Hepatocyte (in vitro differentiated cells): ENCODE results near the gene STX18. TPM values are rescaled to one million over a fixed set of nuclear protein-coding genes. Genes with fewer than 3 reads are reported as not detected.

Experiments used
- DNase-seq: peaks from one replicate; pipeline ENCODE4 v3.0.0-alpha.2; 2016; ENCODE audit warnings: low spot score
- H2AFZ ChIP-seq: fragments of 200-600 bp; sonication (generic); 2 replicates; pipeline ENCODE4 v1.6.0; 2016; ENCODE audit warnings: antibody characterized with exemption, mild to moderate bottlenecking
- H3K27ac ChIP-seq: fragments of 200-600 bp; sonication (generic); 2 replicates; pipeline ENCODE4 v1.5.1; 2016; ENCODE audit warnings: mild to moderate bottlenecking
- H3K27me3 ChIP-seq: fragments of 200-600 bp; sonication (generic); 2 replicates; pipeline ENCODE4 v1.6.1; 2016
- H3K36me3 ChIP-seq: fragments of 200-600 bp; sonication (generic); replicated peaks from 2 replicates; pipeline ENCODE4 v1.5.1; 2016; ENCODE audit warnings: low read depth; ENCODE audit not compliant: insufficient read depth
- H3K4me1 ChIP-seq: fragments of 200-600 bp; sonication (generic); 2 replicates; pipeline ENCODE4 v1.5.1; 2016; ENCODE audit warnings: mild to moderate bottlenecking, moderate library complexity; ENCODE audit not compliant: insufficient read depth
- H3K4me2 ChIP-seq: fragments of 200-600 bp; sonication (generic); 2 replicates; pipeline ENCODE4 v1.6.0; 2016
- H3K4me3 ChIP-seq: fragments of 200-600 bp; sonication (generic); 2 replicates; pipeline ENCODE4 v1.5.1; 2016; ENCODE audit warnings: mild to moderate bottlenecking
- H3K79me2 ChIP-seq: fragments of 200-600 bp; sonication (generic); 2 replicates; pipeline ENCODE4 v1.6.0; 2017; ENCODE audit warnings: mild to moderate bottlenecking
- H3K9me2 ChIP-seq: fragments of 200-600 bp; sonication (generic); replicated peaks from 2 replicates; pipeline ENCODE4 v1.6.0; 2017; ENCODE audit warnings: mild to moderate bottlenecking; ENCODE audit not compliant: insufficient read depth
- H3K9me3 ChIP-seq: fragments of 200-600 bp; sonication (generic); 2 replicates; pipeline ENCODE4 v1.5.1; 2016; ENCODE audit warnings: low read depth, mild to moderate bottlenecking
- H4K20me1 ChIP-seq: fragments of 200-600 bp; sonication (generic); 2 replicates; pipeline ENCODE4 v1.6.0; 2016; ENCODE audit warnings: mild to moderate bottlenecking; ENCODE audit not compliant: insufficient read depth, poor library complexity, severe bottlenecking
- CTCF ChIP-seq: fragments of 200-600 bp; sonication (generic); IDR thresholded peaks from 2 replicates; pipeline ENCODE4 v1.5.1; 2016; ENCODE audit warnings: antibody characterized with exemption, mild to moderate bottlenecking; ENCODE audit not compliant: poor library complexity
- EZH2 ChIP-seq: fragments of 200-600 bp; sonication (generic); IDR thresholded peaks from 2 replicates; pipeline ENCODE4 v1.6.1; 2016; ENCODE audit warnings: antibody characterized with exemption, mild to moderate bottlenecking, borderline replicate concordance
- EZH2phosphoT487 ChIP-seq: fragments of 200-600 bp; sonication (generic); IDR thresholded peaks from one replicate; pipeline ENCODE4 v1.6.1; 2018; ENCODE audit warnings: antibody characterized with exemption, mild to moderate bottlenecking, low read depth, moderate library complexity; ENCODE audit not compliant: unreplicated experiment, severe bottlenecking
- WGBS: methylation state at CpG from one replicate; pipeline ENCODE4 v1.1.6; 2016; ENCODE audit warnings: low lambda C conversion rate; ENCODE audit errors: missing lambda C conversion rate; 5-methylcytosine and 5-hydroxymethylcytosine counted together
- polyA plus RNA-seq: library from polyadenylated mRNA; unstranded; fragments of >200 nt; fragmentation: Nextera tagmentation; extraction: Ambion mirVana; gene quantifications from 2 replicates; pipeline ENCODE4 v1.2.1, GENCODE V29; 2016
- total RNA-seq: library from RNA; depleted of rRNA; stranded (reverse); fragments of >200 nt; gene quantifications from 2 replicates; pipeline ENCODE4 v1.2.3, GENCODE V29; 2014

Gene STX18
- total and polyA plus RNA-seq, 2 experiments from 2014 or later: 32.1 to 54.3 TPM

- Histone ChIP-seq H4K20me1 (no peaks in the 10 kb centered on the region), H2AFZ (no peak overlapping the region), H3K4me3 (no peak overlapping the region)
These were observed 37.1 kb upstream of the STX18 start for GRCh38 chr4:4578981-4579380.

GRCh38 chr4:4577359-4577875 lies 35.6 kb upstream of the STX18 start:
- Histone ChIP-seq H3K36me3 (no peaks in the 10 kb centered on the region), H3K27ac (no peak overlapping the region), H2AFZ (no peak overlapping the region), H4K20me1 (no peaks in the 10 kb centered on the region), H3K4me3 (no peak overlapping the region), H3K79me2 (no peaks in the 10 kb centered on the region), H3K9me2 (no peaks in the 10 kb centered on the region), H3K9me3 (no peaks in the 10 kb centered on the region), H3K4me1 (peaks cover 4% of the 10 kb centered on the region), H3K4me2 (no peak overlapping the region), H3K27me3 (no peaks in the 10 kb centered on the region)
- DNase-seq: no peak
- TF ChIP-seq EZH2phosphoT487: no peak
- no peak for TF ChIP-seq CTCF
- no peak for TF ChIP-seq EZH2
- WGBS: 96% methylated on average over 1 of the region's 1 CpG

More at GRCh38 chr4:4578981-4579380, 37.1 kb upstream of the STX18 start:
- no peaks in the 10 kb centered on the region for H3K9me3 ChIP-seq
- no peak for DNase-seq
- H3K9me2 ChIP-seq: no peaks in the 10 kb centered on the region
- H3K27me3 ChIP-seq: no peaks in the 10 kb centered on the region
- peaks cover 4% of the 10 kb centered on the region for H3K4me1 ChIP-seq
- WGBS: 48% methylated on average over 5 of the region's 5 CpGs
- H3K27ac ChIP-seq: no peak overlapping the region
- no peaks in the 10 kb centered on the region for H3K36me3 ChIP-seq
- no peak for TF ChIP-seq CTCF
- no peak for TF ChIP-seq EZH2phosphoT487
- no peak for TF ChIP-seq EZH2
- no peak overlapping the region for H3K4me2 ChIP-seq
- H3K79me2 ChIP-seq: no peaks in the 10 kb centered on the region

GRCh38 chr4:4575284-4576211 lies 33.7 kb upstream of the STX18 start:
- H3K27ac ChIP-seq: peak overlapping the region; percentile 82
- H3K4me2 ChIP-seq: peak overlapping the region; percentile 86
- H4K20me1 ChIP-seq: no peaks in the 10 kb centered on the region
- no peak for TF ChIP-seq CTCF
- TF ChIP-seq EZH2: no peak
- no peak for TF ChIP-seq EZH2phosphoT487
- H3K79me2 ChIP-seq: no peaks in the 10 kb centered on the region
- peaks cover 4% of the 10 kb centered on the region for H3K4me1 ChIP-seq
- H3K36me3 ChIP-seq: no peaks in the 10 kb centered on the region
- peak overlapping the region; percentile 67 for H3K4me3 ChIP-seq
- DNase-seq: peak; percentile 86
- no peaks in the 10 kb centered on the region for H3K9me3 ChIP-seq
- H3K27me3 ChIP-seq: no peaks in the 10 kb centered on the region
- H2AFZ ChIP-seq: peak overlapping the region; percentile 93
- H3K9me2 ChIP-seq: no peaks in the 10 kb centered on the region
- WGBS: 13% methylated on average over 70 of the region's 71 CpGs
